Activated naive CD4-positive, alpha-beta T cell treated with anti-CD3 and anti-CD28 coated beads, Interleukin-2, amount 10 ng/mL, durations not matched to agents 5 hours and 36 hours (primary cell): Measurements from ENCODE around the gene IRAK4. TPM values are rescaled to one million over a fixed set of nuclear protein-coding genes. Genes with fewer than 3 reads are reported as not detected.

Source experiments
- total RNA-seq, 2 experiments: library from RNA; stranded (reverse); gene quantifications; one replicate each; pipeline ENCODE4 v1.2.3, GENCODE V29; 2021

IRAK4 gene
- 10 to 100 TPM; 43.5 to 46.6 TPM for total RNA-seq

DNA sequence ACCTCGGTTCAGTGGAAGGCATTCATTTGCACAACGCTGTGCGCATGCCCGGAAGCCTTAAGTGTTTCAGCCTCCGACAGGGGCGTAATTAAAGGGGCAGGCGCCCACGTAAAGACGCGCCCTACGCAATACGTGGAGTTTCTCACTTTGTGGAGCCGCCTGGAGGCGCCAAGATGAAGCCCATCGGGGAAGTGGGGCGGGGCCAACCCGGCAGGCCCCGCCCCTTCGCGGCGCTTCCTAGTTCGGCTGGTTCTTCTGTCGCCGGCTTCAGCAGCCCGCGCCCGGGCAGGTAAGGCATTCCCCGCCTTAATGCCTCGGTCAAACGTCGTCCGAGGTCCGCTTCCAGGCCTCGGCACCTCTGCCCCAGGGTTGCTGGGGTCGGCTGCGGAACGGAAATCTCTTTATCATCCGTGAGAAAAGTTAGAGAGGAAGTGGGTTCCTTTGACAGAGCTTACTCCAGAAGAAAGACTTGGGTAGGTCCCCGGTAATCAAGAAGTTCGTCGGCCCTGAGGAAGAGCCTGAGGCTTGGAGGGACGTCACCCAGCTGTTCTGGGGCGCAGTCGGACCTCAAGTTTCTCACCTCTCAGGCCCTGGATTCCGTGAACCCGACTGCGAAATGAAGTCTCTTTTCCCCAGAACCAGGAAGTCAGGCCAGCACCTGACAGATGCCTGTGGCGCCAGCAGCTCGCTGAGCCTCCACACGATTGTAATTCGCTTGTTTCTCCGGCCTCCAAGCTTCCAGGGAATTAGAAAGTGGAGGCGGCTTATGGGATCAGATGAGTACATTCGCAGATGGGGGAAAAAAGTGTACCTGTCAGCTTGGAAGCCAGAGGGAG, at the start of gene IRAK4, which contains the start of gene PUS7L:
Gene IRAK4 (plus strand): TSS at position 224 of the 836 bp plus-strand sequence. CDS start 9,161 bp downstream, outside the sequence.
Gene PUS7L (minus strand): TSS at position 63 of the 836 bp plus-strand sequence. CDS start 3,545 bp downstream, outside the sequence.

DNA sequence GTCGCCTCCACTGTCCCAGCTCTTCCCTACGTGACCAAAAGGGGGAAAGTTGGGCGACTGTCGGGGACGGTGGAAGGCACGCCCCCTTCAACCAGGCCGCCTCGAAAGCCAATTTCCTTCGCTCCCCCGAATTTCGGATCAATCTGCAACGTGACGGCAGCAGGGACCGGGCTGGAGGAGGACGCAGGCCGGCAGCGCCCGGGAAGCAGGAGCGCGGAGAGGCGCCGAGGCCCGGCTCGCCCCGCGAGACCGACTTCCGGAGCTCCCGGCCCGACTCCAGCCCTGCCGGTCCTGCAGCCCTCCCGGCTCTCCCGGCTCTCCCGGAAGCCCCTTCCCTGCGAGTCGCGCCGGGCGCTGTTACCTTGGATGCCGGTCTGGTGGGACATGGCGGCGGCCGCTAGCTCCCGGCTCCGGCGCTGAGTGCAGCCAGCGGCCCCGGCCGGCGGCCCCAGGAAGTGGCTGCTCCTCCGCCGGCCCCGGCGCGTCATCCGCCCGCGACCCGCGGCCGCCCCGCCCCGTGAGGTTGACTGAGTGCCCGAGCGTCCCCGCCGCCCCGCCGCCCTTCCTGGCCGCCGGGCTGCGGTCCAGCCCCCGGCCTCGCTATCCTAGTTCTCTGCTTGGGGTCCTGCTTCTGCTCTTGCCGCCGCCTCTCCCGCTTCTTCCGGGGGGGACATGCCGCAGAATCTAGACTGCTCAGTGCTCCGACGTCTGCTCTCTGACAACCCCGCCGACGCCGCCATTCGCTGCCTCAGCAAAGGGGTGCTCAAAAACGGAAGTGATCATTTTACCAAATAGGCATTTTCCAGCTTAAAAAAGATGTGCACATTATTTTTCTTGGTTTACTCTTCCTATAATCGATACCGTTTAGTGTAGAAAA, 47.3 kb downstream of the IRAK4 start, which contains the start of gene TWF1:
Gene TWF1 (minus strand): TSS at position 458 of the 877 bp plus-strand sequence. CDS start 72 bp downstream, at position 386.

DNA sequence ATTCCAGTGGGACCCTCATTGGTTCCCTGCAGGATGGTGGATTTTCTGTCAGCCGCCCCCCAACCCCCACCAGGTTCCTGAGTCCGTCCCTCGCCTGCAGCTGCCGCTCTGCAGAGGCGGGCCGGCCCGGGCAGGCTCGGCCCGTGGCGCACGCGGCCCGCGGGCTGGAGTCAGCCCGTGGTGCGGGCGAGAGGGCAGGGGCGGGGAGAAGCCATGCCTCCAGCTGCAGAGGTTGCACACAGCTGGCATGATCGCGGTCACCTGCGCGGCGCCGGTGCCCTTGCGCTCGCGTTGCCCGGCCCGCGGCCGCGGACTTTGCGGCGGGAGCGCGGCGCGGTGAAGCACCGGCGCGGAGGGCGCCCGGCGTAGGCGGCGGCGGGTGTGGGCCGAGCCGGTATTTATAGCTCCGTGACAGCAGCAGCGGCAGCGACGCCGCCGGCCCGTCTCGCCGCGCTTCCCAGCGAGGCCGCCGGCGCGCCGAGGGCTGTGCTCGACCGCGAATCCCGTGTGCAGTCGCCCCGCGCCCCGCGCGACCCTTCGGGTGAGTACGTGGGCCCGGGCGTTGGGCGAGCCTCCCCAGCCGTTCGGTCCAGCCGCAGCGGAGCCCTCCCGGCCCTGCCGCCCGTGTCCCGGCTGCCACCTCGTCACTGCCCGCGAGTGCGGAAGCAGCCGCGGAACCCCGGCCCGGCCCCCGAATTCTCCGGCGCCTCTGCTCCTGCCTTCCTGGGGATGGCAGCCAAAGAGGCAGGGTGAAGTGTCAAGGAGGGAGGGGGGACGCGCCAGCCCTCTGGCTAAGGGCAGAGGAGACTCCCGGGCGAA, 77.1 kb downstream of the IRAK4 start, which contains the start of gene TMEM117:
Gene TMEM117 (plus strand): TSS at position 426 of the 819 bp plus-strand sequence.

Other genes with a start within 250 kb of the IRAK4 start
- gene ADAMTS20, start 206.7 kb upstream of the IRAK4 start, total RNA-seq, result not detected
- gene PUS7L, start 161 bp upstream of the IRAK4 start, total RNA-seq, result 10 to 100 TPM; 19.8 to 22.2 TPM
- 10 to 100 TPM; 23.0 to 26.0 TPM for gene TWF1, start 47.4 kb downstream of the IRAK4 start, total RNA-seq
- 1 to 10 TPM; 1.0 to 1.1 TPM for gene TMEM117, start 77.1 kb downstream of the IRAK4 start, total RNA-seq